ENCODE measurements around the gene AQP12A. TPM values are rescaled to one million over a fixed set of nuclear protein-coding genes. Genes with fewer than 3 reads are reported as not detected.
"Not testable (repeated sequence)": the region's sequence is repeated elsewhere in the genome, so short reads cannot be mapped to it uniquely, and the experiment has no call there.

The AQP12A gene
- total and polyA plus RNA-seq, 2 experiments from 2014 or later: not detected

GRCh38 chr2:240683329-240683979 is 8.2 kb upstream of the AQP12A start:
- H3K27me3 ChIP-seq (ENCODE audit: insufficient read depth); H3K4me3 ChIP-seq; H3K36me3 Mint-ChIP-seq (ENCODE audit: low read depth); H3K79me2 ChIP-seq (replicated peaks; ENCODE audit: insufficient read depth); H3F3A ChIP-seq (replicated peaks; ENCODE audit: low read depth); H3K4me1 ChIP-seq (ENCODE audit: insufficient read depth); DNase-seq (ENCODE audit: low spot score); H3K36me3 ChIP-seq (ENCODE audit: insufficient read depth); H4K20me1 ChIP-seq (replicated peaks; ENCODE audit: insufficient read depth); ATAC-seq; H3K4me3 Mint-ChIP-seq; H3K9me2 ChIP-seq (ENCODE audit: insufficient read depth); H3K27ac ChIP-seq (ENCODE audit: low read depth); H3K4me2 ChIP-seq; H3K9me3 Mint-ChIP-seq; H3K27me3 Mint-ChIP-seq (ENCODE audit: insufficient read depth, low read depth, poor library complexity); H3K27ac Mint-ChIP-seq; H3K4me1 Mint-ChIP-seq; H2AFZ ChIP-seq: not testable (repeated sequence)

- H4K20me1 ChIP-seq (replicated peaks; ENCODE audit: insufficient read depth); H3K9me2 ChIP-seq (ENCODE audit: insufficient read depth); H3K27ac ChIP-seq (ENCODE audit: low read depth); H3K36me3 ChIP-seq (ENCODE audit: insufficient read depth); H3K27me3 Mint-ChIP-seq (ENCODE audit: insufficient read depth, low read depth, poor library complexity); H3F3A ChIP-seq (replicated peaks; ENCODE audit: low read depth); H2AFZ ChIP-seq; H3K27me3 ChIP-seq (ENCODE audit: insufficient read depth); H3K79me2 ChIP-seq (replicated peaks; ENCODE audit: insufficient read depth); H3K36me3 Mint-ChIP-seq (ENCODE audit: low read depth); H3K4me1 Mint-ChIP-seq; H3K4me3 Mint-ChIP-seq; H3K4me1 ChIP-seq (ENCODE audit: insufficient read depth); ATAC-seq; H3K4me2 ChIP-seq; H3K4me3 ChIP-seq; DNase-seq (ENCODE audit: low spot score); H3K9me3 Mint-ChIP-seq: not testable (repeated sequence)
- peak overlapping the region; percentile 75; the same call in 1 of the 2 replicates for H3K27ac Mint-ChIP-seq
Observed at GRCh38 chr2:240683980-240684728, 7.5 kb upstream of the AQP12A start.

GRCh38 chr2:240685771-240686371 is 5.8 kb upstream of the AQP12A start:
- H3F3A ChIP-seq (replicated peaks; ENCODE audit: low read depth): no peaks in the 10 kb centered on the region
- H3K4me2 ChIP-seq: no peak overlapping the region
- H3K4me3 ChIP-seq: no peak overlapping the region
- no peaks in the 10 kb centered on the region for H3K9me3 Mint-ChIP-seq
- H3K27ac Mint-ChIP-seq: no peak overlapping the region
- no peak overlapping the region for H3K27ac ChIP-seq (ENCODE audit: low read depth)
- H3K4me1 Mint-ChIP-seq: peaks cover 2% of the 10 kb centered on the region; the same call in 1 of the 3 replicates
- H3K27me3 ChIP-seq (ENCODE audit: insufficient read depth): no peaks in the 10 kb centered on the region
- ATAC-seq (peak; percentile 59), DNase-seq (ENCODE audit: low spot score) (peak; percentile 54)
- H4K20me1 ChIP-seq (replicated peaks; ENCODE audit: insufficient read depth): no peaks in the 10 kb centered on the region
- H2AFZ ChIP-seq: no peak overlapping the region
- TF ChIP-seq REST (IDR thresholded peaks at IDR 0.05; ENCODE audit: unreplicated experiment): no peak
- no peak for TF ChIP-seq EZH2 (IDR thresholded peaks at IDR 0.05; ENCODE audit: low read depth, unreplicated experiment)
- H3K36me3 ChIP-seq (ENCODE audit: insufficient read depth): no peaks in the 10 kb centered on the region
- peaks cover 4% of the 10 kb centered on the region for H3K27me3 Mint-ChIP-seq (ENCODE audit: insufficient read depth, low read depth, poor library complexity)
- H3K79me2 ChIP-seq (replicated peaks; ENCODE audit: insufficient read depth): no peaks in the 10 kb centered on the region
- no peak overlapping the region for H3K4me3 Mint-ChIP-seq
- H3K4me1 ChIP-seq (ENCODE audit: insufficient read depth): no peaks in the 10 kb centered on the region
- H3K36me3 Mint-ChIP-seq (ENCODE audit: low read depth): no peaks in the 10 kb centered on the region
- no peaks in the 10 kb centered on the region for H3K9me2 ChIP-seq (ENCODE audit: insufficient read depth)
